ENCODE data around the gene UROS. TPM values are rescaled to one million over a fixed set of nuclear protein-coding genes. Genes with fewer than 3 reads are reported as not detected.

Gene UROS
- total RNA-seq, 3 donors from 2014 or later, result 31.5 to 45.2 (median 35.1) TPM

- Histone ChIP-seq H3K36me3 (no peaks in the 10 kb centered on the region), H3K4me1 (no peaks in the 10 kb centered on the region), H3K4me3 (no peak overlapping the region), H3K27ac (no peak overlapping the region), H3K9me3 (no peaks in the 10 kb centered on the region), H3K27me3 (no peaks in the 10 kb centered on the region)
- intact Hi-C loops (cut with DNase I; ENCODE audit: low total_unique reads), result no loop called here
- DNase-seq (ENCODE audit: low spot score in 2 of 2), result no peak
- no peak for TF ChIP-seq POLR2AphosphoS5 (IDR thresholded peaks at IDR 0.05)
- no peak for TF ChIP-seq POLR2A (IDR thresholded peaks at IDR 0.05)
- no peak for TF ChIP-seq CTCF (IDR thresholded peaks at IDR 0.05)
These were observed 21.5 kb downstream of the UROS start for GRCh38 chr10:125801574-125801973.

- Histone ChIP-seq H3K4me3 (no peak overlapping the region), H3K36me3 (no peaks in the 10 kb centered on the region), H3K27ac (no peak overlapping the region), H3K27me3 (no peaks in the 10 kb centered on the region), H3K9me3 (no peaks in the 10 kb centered on the region), H3K4me1 (no peaks in the 10 kb centered on the region)
- DNase-seq (ENCODE audit: low spot score in 2 of 2), result no peak
- no peak for TF ChIP-seq POLR2A (IDR thresholded peaks at IDR 0.05)
- TF ChIP-seq POLR2AphosphoS5 (IDR thresholded peaks at IDR 0.05), result no peak
- TF ChIP-seq CTCF (IDR thresholded peaks at IDR 0.05), result no peak
- intact Hi-C loops (cut with DNase I; ENCODE audit: low total_unique reads), result no loop called here
These were observed 23.4 kb downstream of the UROS start for GRCh38 chr10:125799451-125800182.

GRCh38 chr10:125797994-125798662 lies 24.9 kb downstream of the UROS start:
- TF ChIP-seq CTCF (IDR thresholded peaks at IDR 0.05), result no peak
- TF ChIP-seq POLR2AphosphoS5 (IDR thresholded peaks at IDR 0.05), result no peak
- no peak for TF ChIP-seq POLR2A (IDR thresholded peaks at IDR 0.05)
- H3K36me3 ChIP-seq, result no peaks in the 10 kb centered on the region

GRCh38 chr10:125797424-125797823 lies 25.6 kb downstream of the UROS start:
- TF ChIP-seq CTCF (IDR thresholded peaks at IDR 0.05) (no peak), POLR2A (IDR thresholded peaks at IDR 0.05) (no peak), POLR2AphosphoS5 (IDR thresholded peaks at IDR 0.05) (no peak)
- H3K4me3 ChIP-seq, result no peak overlapping the region
- H3K9me3 ChIP-seq, result no peaks in the 10 kb centered on the region
- H3K27ac ChIP-seq, result no peak overlapping the region
- H3K4me1 ChIP-seq, result no peaks in the 10 kb centered on the region
- no peaks in the 10 kb centered on the region for H3K27me3 ChIP-seq
- no peaks in the 10 kb centered on the region for H3K36me3 ChIP-seq
- no peak for DNase-seq (ENCODE audit: low spot score in 2 of 2)
- intact Hi-C loops (cut with DNase I; ENCODE audit: low total_unique reads), result no loop called here

More at GRCh38 chr10:125797994-125798662, 24.9 kb downstream of the UROS start:
- no peaks in the 10 kb centered on the region for H3K27me3 ChIP-seq
- no peaks in the 10 kb centered on the region for H3K4me1 ChIP-seq
- DNase-seq (ENCODE audit: low spot score in 2 of 2), result no peak
- no peaks in the 10 kb centered on the region for H3K9me3 ChIP-seq
- no peak overlapping the region for H3K27ac ChIP-seq
- intact Hi-C loops (cut with DNase I; ENCODE audit: low total_unique reads), result no loop called here
- H3K4me3 ChIP-seq, result no peak overlapping the region

- TF ChIP-seq CTCF (IDR thresholded peaks at IDR 0.05) (no peak), POLR2AphosphoS5 (IDR thresholded peaks at IDR 0.05) (no peak), POLR2A (IDR thresholded peaks at IDR 0.05) (no peak)
- no peaks in the 10 kb centered on the region for H3K36me3 ChIP-seq
- intact Hi-C loops (cut with DNase I; ENCODE audit: low total_unique reads), result no loop called here
- H3K4me1 ChIP-seq, result no peaks in the 10 kb centered on the region
- H3K27me3 ChIP-seq, result no peaks in the 10 kb centered on the region
- H3K27ac ChIP-seq, result no peak overlapping the region
- no peaks in the 10 kb centered on the region for H3K9me3 ChIP-seq
- DNase-seq (ENCODE audit: low spot score in 2 of 2), result no peak
- H3K4me3 ChIP-seq, result no peak overlapping the region
These were observed 27.3 kb downstream of the UROS start for GRCh38 chr10:125795637-125796190.

Data from breast epithelium (tissue), 4 donors.